Measurements from ENCODE around the gene SEC24B. TPM values are rescaled to one million over a fixed set of nuclear protein-coding genes. Genes with fewer than 3 reads are reported as not detected.

Gene SEC24B
- total and polyA plus RNA-seq, 2 donors (not counting 3 experiments of a cell fraction or from before 2014, with no cell fraction given): 35.9 to 46.2 TPM

GRCh38 chr4:109383823-109384222 is 49.8 kb upstream of the SEC24B start:
- no peak overlapping the region for H3K4me3 ChIP-seq (replicated peaks in 1 of 3; ENCODE audit: insufficient read depth in 1 of 3, low read depth in 1 of 3, low read length in 3 of 3)
- no peaks in the 10 kb centered on the region for H3K9me1 ChIP-seq (replicated peaks; ENCODE audit: control insufficient read depth, extremely low read depth, insufficient read depth, low read length)
- dilution Hi-C loops (cut with MboI; ENCODE audit: extremely low pct_ligation_motif_present, low sequenced_read_pairs): no loop called here
- H2AFZ ChIP-seq (ENCODE audit: low read depth, low read length): no peak overlapping the region
- no TSS peak for BruUV-seq (replicated peaks)
- no peaks in the 10 kb centered on the region for H4K20me1 ChIP-seq (replicated peaks; ENCODE audit: control insufficient read depth, extremely low read depth, insufficient read depth, low read length)
- FAIRE-seq: no peak
- no peak overlapping the region for H3K4me2 ChIP-seq (ENCODE audit: insufficient read depth, low read length)
- H3K9ac ChIP-seq (replicated peaks; ENCODE audit: extremely low read depth, insufficient read depth, low read length): no peak overlapping the region
- H3K27me3 ChIP-seq (ENCODE audit: control insufficient read depth in 2 of 2, insufficient read depth in 2 of 2, low read length in 2 of 2): no peaks in the 10 kb centered on the region
- H3K4me1 ChIP-seq (ENCODE audit: control insufficient read depth, extremely low read depth, insufficient read depth, low read length): no peaks in the 10 kb centered on the region
- no peak overlapping the region for H3K27ac ChIP-seq (ENCODE audit: insufficient read depth, low read depth, low read length)
- POLR2A ChIA-PET: no interaction called here
- H3K36me3 ChIP-seq (ENCODE audit: control insufficient read depth in 2 of 2, extremely low read depth in 1 of 2, insufficient read depth in 2 of 2, low read length in 2 of 2): no peaks in the 10 kb centered on the region
- no peaks in the 10 kb centered on the region for H3K79me2 ChIP-seq (ENCODE audit: control insufficient read depth, insufficient read depth, low read length)
- TF ChIP-seq MYC (IDR thresholded peaks at IDR 0.05; ENCODE audit: low read depth, low read length): no peak
- TF ChIP-seq POLR2AphosphoS5 (IDR thresholded peaks at IDR 0.05; ENCODE audit: insufficient read depth, low read depth, low read length): no peak
- no peak for TF ChIP-seq FOS (IDR thresholded peaks at IDR 0.05; ENCODE audit: borderline replicate concordance, insufficient read depth, low read length)
- no peak for TF ChIP-seq JUN (IDR thresholded peaks at IDR 0.05; ENCODE audit: borderline replicate concordance, insufficient read depth, insufficient read length, low read depth)
- TF ChIP-seq POLR2A (IDR thresholded peaks at IDR 0.05; ENCODE audit: low read depth, low read length): no peak
- TF ChIP-seq MAX (IDR thresholded peaks at IDR 0.05; ENCODE audit: insufficient read depth, insufficient read length): no peak
- TF ChIP-seq GATA2 (IDR thresholded peaks at IDR 0.05; ENCODE audit: insufficient read depth, insufficient read length, low read depth, low read length): no peak
- TF ChIP-seq CTCF (IDR thresholded peaks at IDR 0.05; ENCODE audit: extremely low read depth in 1 of 2, insufficient read depth in 1 of 2, low read depth in 1 of 2, low read length in 2 of 2): no peak
- no peak for TF ChIP-seq EZH2 (IDR thresholded peaks at IDR 0.05; ENCODE audit: borderline replicate concordance, low read depth, low read length, severe bottlenecking)
- CTCF ChIA-PET: interaction anchor here (1.5 kb wide), 2 partner anchors 9 to 22 kb away, joined by 4 to 7 read pairs; no protein-coding TSS in a partner anchor
- DNase-seq (ENCODE audit: low read depth, low spot score): no peak
- intact Hi-C loops (cut with micrococcal nuclease): no loop called here
- no peaks in the 10 kb centered on the region for H3K9me3 ChIP-seq (replicated peaks; ENCODE audit: control insufficient read depth, insufficient read depth, low read length)
